ENCODE measurements around the gene ICE2.

- no peak for TF ChIP-seq CTCF (IDR thresholded peaks at IDR 0.05; ENCODE audit: insufficient read depth, low read depth, low read length)
- TF ChIP-seq EZH2 (IDR thresholded peaks at IDR 0.05; ENCODE audit: insufficient read depth, low read length) = no peak
Measured at GRCh38 chr15:60390231-60390630, 88.7 kb downstream of the ICE2 start.

Data from astrocyte (in vitro differentiated cells and primary cell).